GM12878 (cell line): Measurements from ENCODE around the gene SPEG. TPM values are rescaled to one million over a fixed set of nuclear protein-coding genes. Genes with fewer than 3 reads are reported as not detected.

Source experiments
- ATAC-seq: fragments of 200-7000 bp; cut with Tn5 transposase; 3 replicates; pipeline ENCODE4 v1.9.1; 2020; ENCODE audit warnings: mild to moderate bottlenecking, moderate library complexity
- BruUV-seq: library from RNA; stranded (reverse); fragments of 400-500 nt; replicated peaks from 2 replicates; lab custom pipeline; 2021; lab: Mats Ljungman, UMichigan
- CTCF ChIA-PET: fragments of 300-600 bp; sonication (Branson Sonifier 250); formaldehyde crosslinking; extraction: SDS; loops from one replicate; lab custom pipeline; 2021; ENCODE audit warnings: inconsistent platforms; lab: Yijun Ruan, JAX
- POLR2A ChIA-PET: fragments of 350-600 bp; formaldehyde crosslinking; extraction: SDS; loops from one replicate; lab custom pipeline; 2021; ENCODE audit warnings: inconsistent platforms; lab: Charles Lee
- RAD21 ChIA-PET: fragments of 300-600 bp; sonication (Branson Sonifier 250); formaldehyde crosslinking; loops from one replicate; lab custom pipeline; 2023; ENCODE audit warnings: antibody characterized with exemption; ENCODE audit not compliant: unreplicated experiment; lab: Charles Lee
- SMC1A ChIA-PET: fragments of 300-600 bp; sonication (Branson Sonifier 250); formaldehyde crosslinking; loops from one replicate; lab custom pipeline; 2023; ENCODE audit not compliant: unreplicated experiment, uncharacterized antibody; lab: Charles Lee
- DNase-seq: peaks from one replicate; pipeline ENCODE4 v3.0.0-alpha.2; 2011; ENCODE audit warnings: low read depth, low spot score
- FAIRE-seq: peaks from 3 replicates; lab custom pipeline; 2011; peaks lifted over from hg19 to GRCh38; lab: Jason Lieb, UNC
- H2AFZ ChIP-seq: 2 replicates; pipeline ENCODE4 v1.6.0; 2011; ENCODE audit warnings: low read depth, low read length, control low read depth; ENCODE audit not compliant: control insufficient read depth
- H3K27ac ChIP-seq: 2 replicates; pipeline ENCODE4 v1.5.1; 2011; ENCODE audit warnings: control low read depth; ENCODE audit not compliant: control insufficient read depth, insufficient read depth
- H3K27me3 ChIP-seq, 2 experiments: replicated peaks in 1 of 2; 2 replicates each; pipeline versions ENCODE4 v1.6.0 to v1.6.1; 2011; ENCODE audit warnings: low read length in 1 of 2; ENCODE audit not compliant: control insufficient read depth in 2 of 2, insufficient read depth in 2 of 2
- H3K36me3 ChIP-seq, 2 experiments: 2 replicates each; pipeline ENCODE4 v1.5.1; 2011; ENCODE audit warnings: low read length in 1 of 2; ENCODE audit not compliant: control insufficient read depth in 2 of 2, insufficient read depth in 2 of 2
- H3K4me1 ChIP-seq: 2 replicates; pipeline ENCODE4 v1.6.1; 2011; ENCODE audit warnings: mild to moderate bottlenecking, low read length, moderate library complexity, mixed read lengths; ENCODE audit not compliant: control insufficient read depth, insufficient read depth
- H3K4me2 ChIP-seq: 2 replicates; pipeline ENCODE4 v1.6.0; 2011; ENCODE audit warnings: control low read depth; ENCODE audit not compliant: control insufficient read depth, insufficient read depth
- H3K4me3 ChIP-seq: fragments of 200-600 bp; sonication (generic); 2 replicates; pipeline ENCODE4 v1.5.1; 2016
- H3K79me2 ChIP-seq: 2 replicates; pipeline ENCODE4 v1.6.0; 2011; ENCODE audit warnings: low read length; ENCODE audit not compliant: control insufficient read depth, insufficient read depth
- H3K9ac ChIP-seq: 2 replicates; pipeline ENCODE4 v1.8.0; 2011; ENCODE audit warnings: low read length, control low read depth, mixed read lengths; ENCODE audit not compliant: control insufficient read depth, insufficient read depth
- H3K9me3 ChIP-seq: replicated peaks from 3 replicates; pipeline ENCODE4 v1.5.1; 2011; ENCODE audit warnings: mild to moderate bottlenecking, low read length; ENCODE audit not compliant: control insufficient read depth, insufficient read depth
- H4K20me1 ChIP-seq: 2 replicates; pipeline ENCODE4 v1.6.0; 2011; ENCODE audit not compliant: control insufficient read depth, insufficient read depth
- BHLHE40 ChIP-seq, 2 experiments: fragments of 450-650 bp in 1 of 2; IDR thresholded peaks; 2 replicates each; pipeline ENCODE4 v1.6.1; 2011 to 2017; ENCODE audit warnings: low read depth in 2 of 2, borderline replicate concordance in 1 of 2, improper control_type of control experiment in 1 of 2, low read length in 1 of 2, mild to moderate bottlenecking in 1 of 2
- BRCA1 ChIP-seq: IDR thresholded peaks from 2 replicates; pipeline ENCODE4 v1.6.1; 2011; ENCODE audit warnings: low read depth, low read length, improper control_type of control experiment
- CBX3 ChIP-seq: fragments of 200-600 bp; sonication (generic); IDR thresholded peaks from 2 replicates; pipeline ENCODE4 v1.6.1; 2016; ENCODE audit warnings: low read depth, borderline replicate concordance
- HCFC1 ChIP-seq: fragments of 150-350 bp; IDR thresholded peaks from 2 replicates; pipeline ENCODE4 v1.6.1; 2014; ENCODE audit warnings: low read length
- HDGF ChIP-seq: fragments of 450-650 bp; IDR thresholded peaks from 2 replicates; pipeline ENCODE4 v1.6.1; 2016; ENCODE audit warnings: antibody characterized with exemption
- NFXL1 ChIP-seq: fragments of 450-650 bp; IDR thresholded peaks from 2 replicates; pipeline ENCODE4 v1.6.1; 2017; ENCODE audit warnings: antibody characterized with exemption, mild to moderate bottlenecking, borderline replicate concordance
- NFYA ChIP-seq: IDR thresholded peaks from 2 replicates; pipeline ENCODE4 v1.6.1; 2011; ENCODE audit warnings: low read depth, mild to moderate bottlenecking, low read length, improper control_type of control experiment, borderline replicate concordance
- POLR2A ChIP-seq: IDR thresholded peaks from 2 replicates; pipeline ENCODE4 v1.6.1; 2011; ENCODE audit warnings: low read depth, mild to moderate bottlenecking, low read length
- SUPT20H ChIP-seq: IDR thresholded peaks from 2 replicates; pipeline ENCODE4 v1.6.1; 2011; ENCODE audit warnings: low read depth, mild to moderate bottlenecking, low read length, moderate library complexity, borderline replicate concordance; ENCODE audit not compliant: control insufficient read depth
- TBL1XR1 ChIP-seq: IDR thresholded peaks from 2 replicates; pipeline ENCODE4 v1.6.1; 2012; ENCODE audit warnings: low read depth, low read length, improper control_type of control experiment
- ZNF274 ChIP-seq: IDR thresholded peaks from one replicate; pipeline ENCODE4 v1.8.0; 2011; ENCODE audit not compliant: insufficient read length, insufficient read depth
- WGBS: methylation state at CpG from one replicate; pipeline ENCODE4 v1.1.6; 2016; ENCODE audit warnings: low lambda C conversion rate; ENCODE audit not compliant: insufficient replicate concordance, insufficient coverage; ENCODE audit errors: missing lambda C conversion rate; 5-methylcytosine and 5-hydroxymethylcytosine counted together
- in situ Hi-C: fragments of 300-500 bp; cut with MboI; formaldehyde crosslinking; loops from 9 replicates; pipeline ENCODE4 v1.14.3; 2018; ENCODE audit warnings: mixed read lengths
- intact Hi-C: fragments of 100-400 bp; cut with micrococcal nuclease; formaldehyde crosslinking; loops from one replicate; pipeline ENCODE4 v1.14.2; 2022; ENCODE audit not compliant: unreplicated experiment
- polyA plus RNA-seq, 11 experiments: library from polyadenylated mRNA; depleted of rRNA in 4 of 11; unstranded in 6 of 11; stranded (reverse) in 5 of 11; fragments of >200 nt; fragmentation: Nextera tagmentation in 4 of 11; fragmentation: Illumina TruSeq in 1 of 11; extraction: Ambion mirVana in 4 of 11; extraction: Trizol in 1 of 11; gene quantifications; 1 replicate in 1 of 11; 2 replicates in 10 of 11; pipeline versions ENCODE4 v1.2.1 to v1.2.3, GENCODE V29; 2011 to 2016; ENCODE audit warnings: inconsistent platforms in 2 of 11, missing spikeins in 2 of 11, low read depth in 1 of 11
- total RNA-seq, 4 experiments: library from RNA; depleted of rRNA in 3 of 4; stranded (reverse); fragments of >200 nt in 3 of 4; fragmentation: Illumina TruSeq in 1 of 4; extraction: Trizol in 1 of 4; gene quantifications; 2 replicates each; pipeline versions ENCODE4 v1.2.1 to v1.2.3, GENCODE V29; 2013 to 2021
- TF ChIP-seq, protein P1 (sequence below): IDR thresholded peaks from 2 replicates; pipeline ENCODE4 v1.6.1; 2012; ENCODE audit warnings: improper control_type of control experiment, low read depth, low read length; ENCODE audit not compliant: insufficient replicate concordance
- TF ChIP-seq, protein P2 (sequence below): fragments of 450-650 bp; IDR thresholded peaks from 2 replicates; pipeline ENCODE4 v1.6.1; 2016; ENCODE audit warnings: mild to moderate bottlenecking

Gene SPEG
- total and polyA plus RNA-seq, 10 of the 15 experiments (the other 5 are each of a cell fraction or from before 2014, with no cell fraction given): 0.03 to 0.28 TPM; not detected in 8

DNA sequence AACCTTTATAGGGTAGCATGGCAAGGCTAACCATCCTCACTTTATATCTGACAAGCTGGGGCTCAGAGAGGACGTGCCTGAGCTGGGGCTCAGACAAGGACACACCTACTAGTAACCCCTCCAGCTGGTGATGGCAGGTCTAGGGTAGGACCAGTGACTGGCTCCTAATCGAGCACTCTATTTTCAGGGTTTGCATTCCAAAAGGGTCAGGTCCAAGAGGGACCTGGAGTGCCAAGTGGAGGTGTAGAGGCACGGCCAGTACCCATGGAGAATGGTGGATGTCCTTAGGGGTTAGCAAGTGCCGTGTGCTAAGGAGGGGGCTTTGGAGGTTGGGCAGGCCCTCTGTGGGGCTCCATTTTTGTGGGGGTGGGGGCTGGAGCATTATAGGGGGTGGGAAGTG, 17.7 kb upstream of the SPEG start (continued):
- no peak for TF ChIP-seq TBL1XR1
- TF ChIP-seq, all 136 proteins: peak for 0

DNA sequence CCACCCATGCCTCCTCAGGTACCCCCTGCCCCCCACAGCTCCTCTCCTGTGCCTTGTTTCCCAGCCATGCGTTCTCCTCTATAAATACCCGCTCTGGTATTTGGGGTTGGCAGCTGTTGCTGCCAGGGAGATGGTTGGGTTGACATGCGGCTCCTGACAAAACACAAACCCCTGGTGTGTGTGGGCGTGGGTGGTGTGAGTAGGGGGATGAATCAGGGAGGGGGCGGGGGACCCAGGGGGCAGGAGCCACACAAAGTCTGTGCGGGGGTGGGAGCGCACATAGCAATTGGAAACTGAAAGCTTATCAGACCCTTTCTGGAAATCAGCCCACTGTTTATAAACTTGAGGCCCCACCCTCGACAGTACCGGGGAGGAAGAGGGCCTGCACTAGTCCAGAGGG, 17.3 kb upstream of the SPEG start:
- Histone ChIP-seq H3K27me3 (peaks cover 0 to 2% of the 10 kb centered on the region in 2 experiments; a peak in 2 of 4 replicates), H3K9me3 (no peaks in the 10 kb centered on the region; the same call in 1 of the 3 replicates), H3K27ac (no peak overlapping the region), H3K4me3 (no peak overlapping the region), H3K4me1 (no peaks in the 10 kb centered on the region), H4K20me1 (no peaks in the 10 kb centered on the region), H3K36me3 (no peaks in the 10 kb centered on the region), H2AFZ (no peak overlapping the region), H3K9ac (no peak overlapping the region), H3K79me2 (no peaks in the 10 kb centered on the region), H3K4me2 (no peak overlapping the region)
- ChIA-PET CTCF (interaction anchor here (1.1 to 1.3 kb wide), 2 partner anchors 14 to 42 kb away, joined by 3 to 7 read pairs; no protein-coding TSS in a partner anchor), SMC1A (no interaction called here), RAD21 (no interaction called here), POLR2A (interaction anchor here (0.6 kb wide), 1 partner anchor 13 kb away, joined by 3 read pairs; no protein-coding TSS in a partner anchor)
- FAIRE-seq (no peak), ATAC-seq (no peak), DNase-seq (no peak)
- 1% methylated on average over 9 of the region's 9 CpGs for WGBS
- in situ Hi-C loops: no loop called here
- no peak for TF ChIP-seq POLR2A
- no peak for TF ChIP-seq NFYA
- no peak for TF ChIP-seq BRCA1
- no peak for TF ChIP-seq ZNF274
- TF ChIP-seq SUPT20H: no peak
- no peak for TF ChIP-seq HDGF
- no peak for TF ChIP-seq CBX3
- TF ChIP-seq, protein P1, sequence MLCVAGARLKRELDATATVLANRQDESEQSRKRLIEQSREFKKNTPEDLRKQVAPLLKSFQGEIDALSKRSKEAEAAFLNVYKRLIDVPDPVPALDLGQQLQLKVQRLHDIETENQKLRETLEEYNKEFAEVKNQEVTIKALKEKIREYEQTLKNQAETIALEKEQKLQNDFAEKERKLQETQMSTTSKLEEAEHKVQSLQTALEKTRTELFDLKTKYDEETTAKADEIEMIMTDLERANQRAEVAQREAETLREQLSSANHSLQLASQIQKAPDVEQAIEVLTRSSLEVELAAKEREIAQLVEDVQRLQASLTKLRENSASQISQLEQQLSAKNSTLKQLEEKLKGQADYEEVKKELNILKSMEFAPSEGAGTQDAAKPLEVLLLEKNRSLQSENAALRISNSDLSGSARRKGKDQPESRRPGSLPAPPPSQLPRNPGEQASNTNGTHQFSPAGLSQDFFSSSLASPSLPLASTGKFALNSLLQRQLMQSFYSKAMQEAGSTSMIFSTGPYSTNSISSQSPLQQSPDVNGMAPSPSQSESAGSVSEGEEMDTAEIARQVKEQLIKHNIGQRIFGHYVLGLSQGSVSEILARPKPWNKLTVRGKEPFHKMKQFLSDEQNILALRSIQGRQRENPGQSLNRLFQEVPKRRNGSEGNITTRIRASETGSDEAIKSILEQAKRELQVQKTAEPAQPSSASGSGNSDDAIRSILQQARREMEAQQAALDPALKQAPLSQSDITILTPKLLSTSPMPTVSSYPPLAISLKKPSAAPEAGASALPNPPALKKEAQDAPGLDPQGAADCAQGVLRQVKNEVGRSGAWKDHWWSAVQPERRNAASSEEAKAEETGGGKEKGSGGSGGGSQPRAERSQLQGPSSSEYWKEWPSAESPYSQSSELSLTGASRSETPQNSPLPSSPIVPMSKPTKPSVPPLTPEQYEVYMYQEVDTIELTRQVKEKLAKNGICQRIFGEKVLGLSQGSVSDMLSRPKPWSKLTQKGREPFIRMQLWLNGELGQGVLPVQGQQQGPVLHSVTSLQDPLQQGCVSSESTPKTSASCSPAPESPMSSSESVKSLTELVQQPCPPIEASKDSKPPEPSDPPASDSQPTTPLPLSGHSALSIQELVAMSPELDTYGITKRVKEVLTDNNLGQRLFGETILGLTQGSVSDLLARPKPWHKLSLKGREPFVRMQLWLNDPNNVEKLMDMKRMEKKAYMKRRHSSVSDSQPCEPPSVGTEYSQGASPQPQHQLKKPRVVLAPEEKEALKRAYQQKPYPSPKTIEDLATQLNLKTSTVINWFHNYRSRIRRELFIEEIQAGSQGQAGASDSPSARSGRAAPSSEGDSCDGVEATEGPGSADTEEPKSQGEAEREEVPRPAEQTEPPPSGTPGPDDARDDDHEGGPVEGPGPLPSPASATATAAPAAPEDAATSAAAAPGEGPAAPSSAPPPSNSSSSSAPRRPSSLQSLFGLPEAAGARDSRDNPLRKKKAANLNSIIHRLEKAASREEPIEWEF: no peak
- TF ChIP-seq HCFC1: no peak
- no peak for TF ChIP-seq NFXL1
- TF ChIP-seq, protein P2, sequence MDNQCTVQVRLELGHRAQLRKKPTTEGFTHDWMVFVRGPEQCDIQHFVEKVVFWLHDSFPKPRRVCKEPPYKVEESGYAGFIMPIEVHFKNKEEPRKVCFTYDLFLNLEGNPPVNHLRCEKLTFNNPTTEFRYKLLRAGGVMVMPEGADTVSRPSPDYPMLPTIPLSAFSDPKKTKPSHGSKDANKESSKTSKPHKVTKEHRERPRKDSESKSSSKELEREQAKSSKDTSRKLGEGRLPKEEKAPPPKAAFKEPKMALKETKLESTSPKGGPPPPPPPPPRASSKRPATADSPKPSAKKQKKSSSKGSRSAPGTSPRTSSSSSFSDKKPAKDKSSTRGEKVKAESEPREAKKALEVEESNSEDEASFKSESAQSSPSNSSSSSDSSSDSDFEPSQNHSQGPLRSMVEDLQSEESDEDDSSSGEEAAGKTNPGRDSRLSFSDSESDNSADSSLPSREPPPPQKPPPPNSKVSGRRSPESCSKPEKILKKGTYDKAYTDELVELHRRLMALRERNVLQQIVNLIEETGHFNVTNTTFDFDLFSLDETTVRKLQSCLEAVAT: no peak
- no peak for TF ChIP-seq BHLHE40 (IDR thresholded peaks at IDR 0.05; ENCODE audit: borderline replicate concordance in 1 of 2, low read depth in 2 of 2, low read length in 1 of 2)
- intact Hi-C loops: no loop called here
- BruUV-seq: no TSS peak
